ENCODE results near the gene PWP2.
"Not testable (repeated sequence)": the region's sequence is repeated elsewhere in the genome, so short reads cannot be mapped to it uniquely, and the experiment has no call there.

- TF ChIP-seq CTCF, POLR2A (IDR thresholded peaks at IDR 0.05): not testable (repeated sequence)
These were observed 56.0 kb downstream of the PWP2 start for GRCh38 chr21:44163167-44163653.

Data from body of pancreas (tissue), 4 donors.